Fibroblast of pulmonary artery (primary cell): ENCODE results near the gene CRLF3.
"Not testable (repeated sequence)": the region's sequence is repeated elsewhere in the genome, so short reads cannot be mapped to it uniquely, and the experiment has no call there.

Experiments used
- DNase-seq: peaks from one replicate; pipeline ENCODE4 v3.0.0-alpha.2; 2010; ENCODE audit warnings: low read depth
- H3K4me3 ChIP-seq: replicated peaks from 2 replicates; pipeline ENCODE4 v1.5.1; 2011; ENCODE audit warnings: low read depth, mild to moderate bottlenecking, control low read depth, low read length, moderate library complexity
- CTCF ChIP-seq: IDR thresholded peaks from 2 replicates; pipeline ENCODE4 v1.5.1; 2011; ENCODE audit warnings: mild to moderate bottlenecking, control low read depth, low read length, inconsistent platforms; ENCODE audit errors: missing control alignments

CRLF3 gene

GRCh38 chr17:30761060-30761459, 63.4 kb downstream of the CRLF3 start:
- TF ChIP-seq CTCF, result no peak
- no peak overlapping the region for H3K4me3 ChIP-seq
- DNase-seq, result no peak

GRCh38 chr17:30753291-30753690, 71.2 kb downstream of the CRLF3 start:
- not testable (repeated sequence) for H3K4me3 ChIP-seq, DNase-seq

GRCh38 chr17:30750982-30751381, 73.5 kb downstream of the CRLF3 start:
- not testable (repeated sequence) for H3K4me3 ChIP-seq, DNase-seq

GRCh38 chr17:30747621-30748020, 76.9 kb downstream of the CRLF3 start:
- DNase-seq, H3K4me3 ChIP-seq: not testable (repeated sequence)

GRCh38 chr17:30742669-30743068, 81.8 kb downstream of the CRLF3 start:
- DNase-seq, H3K4me3 ChIP-seq: not testable (repeated sequence)

GRCh38 chr17:30736371-30736770, 88.1 kb downstream of the CRLF3 start:
- H3K4me3 ChIP-seq, DNase-seq: not testable (repeated sequence)

- not testable (repeated sequence) for DNase-seq, H3K4me3 ChIP-seq
Observed at GRCh38 chr17:30735644-30736043, 88.8 kb downstream of the CRLF3 start.

- DNase-seq, H3K4me3 ChIP-seq: not testable (repeated sequence)
Observed at GRCh38 chr17:30735206-30735605, 89.3 kb downstream of the CRLF3 start.

GRCh38 chr17:30734153-30734552, 90.3 kb downstream of the CRLF3 start:
- not testable (repeated sequence) for H3K4me3 ChIP-seq, DNase-seq
